ENCODE results near the gene FPGS. TPM values are rescaled to one million over a fixed set of nuclear protein-coding genes. Genes with fewer than 3 reads are reported as not detected.

FPGS gene
- total and polyA plus RNA-seq, 2 of the 4 experiments (the other 2 are of a cell fraction): 43.9 to 75.7 TPM

- Histone ChIP-seq H3K4me3 (ENCODE audit: insufficient read depth, low read depth, low read length) (no peak overlapping the region), H3K79me1 (ENCODE audit: low read depth in 1 of 2, low read length in 2 of 2) (peaks cover 24 to 65% of the 10 kb centered on the region in 2 experiments), H3K4me2 (ENCODE audit: low read depth, low read length) (peak overlapping the region; percentile 66), H3K9me3 (ENCODE audit: control insufficient read depth, insufficient read depth, low read length) (no peaks in the 10 kb centered on the region), H2AK5ac (ENCODE audit: low read depth, low read length) (peak overlapping the region; percentile 98), H4K91ac (ENCODE audit: insufficient read depth, low read depth, low read length) (peak overlapping the region; percentile 85), H2BK5ac (ENCODE audit: low read depth, low read length, poor library complexity, severe bottlenecking) (peak overlapping the region; percentile 88), H3K18ac (ENCODE audit: low read depth, low read length) (peak overlapping the region; percentile 85), H3K9ac (ENCODE audit: low read depth, low read length) (peak overlapping the region; percentile 65), H3K27me3 (ENCODE audit: control insufficient read depth, insufficient read depth, low read length) (no peaks in the 10 kb centered on the region), H3K27ac (ENCODE audit: insufficient read depth, low read length) (peak overlapping the region; percentile 98), H3K14ac (replicated peaks; ENCODE audit: low read depth, low read length) (peak overlapping the region; percentile 91), H3K56ac (ENCODE audit: extremely low read depth, insufficient read depth, low read length) (peak overlapping the region; percentile 65), H3K23ac (ENCODE audit: low read depth, low read length) (peak overlapping the region; percentile 95), H2BK20ac (ENCODE audit: low read depth, low read length) (peak overlapping the region; percentile 92), H4K20me1 (ENCODE audit: insufficient read depth, low read length) (no peaks in the 10 kb centered on the region; the same call in 1 of the 2 replicates), H2BK120ac (ENCODE audit: low read depth, low read length) (peak overlapping the region; percentile 96), H4K5ac (ENCODE audit: low read depth, low read length) (peak overlapping the region; percentile 88), H3K4me1 (ENCODE audit: control insufficient read depth, insufficient read depth, low read length) (peaks cover 38% of the 10 kb centered on the region), H3K36me3 (ENCODE audit: control insufficient read depth, insufficient read depth, low read length) (peaks cover 5% of the 10 kb centered on the region; the same call in 1 of the 2 replicates), H2BK15ac (ENCODE audit: low read depth, low read length) (peak overlapping the region; percentile 88; the same call in 1 of the 3 replicates), H3K9me1 (ENCODE audit: insufficient read depth, low read length) (peaks cover 33% of the 10 kb centered on the region), H2AK9ac (replicated peaks; ENCODE audit: low read depth, low read length, poor library complexity) (peak overlapping the region; percentile 90), H4K8ac (ENCODE audit: low read depth in 2 of 2, low read length in 2 of 2) (peak overlapping the region; percentile 72 to 92), H2AFZ (replicated peaks; ENCODE audit: low read length, poor library complexity) (peak overlapping the region; percentile 82), H3K4ac (ENCODE audit: low read depth, low read length) (peak overlapping the region; percentile 90)
- in situ Hi-C loops (cut with MboI; ENCODE audit: low sequenced_read_pairs): no loop called here
- dilution Hi-C loops (cut with HindIII; ENCODE audit: low sequenced_read_pairs, unreplicated experiment): no loop called here
- 57% methylated on average over 2 of the region's 17 CpGs; no CpG with 5 or more reads in 1 of the 2 experiments for WGBS, 2 experiments (ENCODE audit: extremely low coverage in 2 of 2, insufficient read length in 1 of 2)
- no TSS peak for BruUV-seq (replicated peaks)
- DNase-seq (peak; percentile 81), ATAC-seq (ENCODE audit: low read depth) (peak; percentile 41)
- POLR2A ChIA-PET (ENCODE audit: unreplicated experiment): interaction anchor here (0.6 kb wide), 1 partner anchor 572 kb away, joined by 3 read pairs; no protein-coding TSS in a partner anchor
- TF ChIP-seq USF2 (IDR thresholded peaks at IDR 0.05; ENCODE audit: low read depth, low read length) (no peak), MAZ (IDR thresholded peaks at IDR 0.05; ENCODE audit: borderline replicate concordance, low read depth, low read length) (peak; percentile 88), RFX5 (IDR thresholded peaks at IDR 0.05; ENCODE audit: low read depth, low read length) (no peak), BHLHE40 (IDR thresholded peaks at IDR 0.05; ENCODE audit: low read depth, low read length) (no peak), RCOR1 (IDR thresholded peaks at IDR 0.05; ENCODE audit: insufficient replicate concordance, low read length) (no peak), ELK1 (IDR thresholded peaks at IDR 0.05; ENCODE audit: borderline replicate concordance, low read depth, low read length) (no peak), NFE2L2 (IDR thresholded peaks at IDR 0.05; ENCODE audit: low read depth, low read length) (no peak), FOS (IDR thresholded peaks at IDR 0.05; ENCODE audit: low read depth, low read length) (peak; percentile 91), MAFK (IDR thresholded peaks at IDR 0.05; ENCODE audit: low read depth, low read length) (peak; percentile 25; the same call in 1 of the 2 replicates), RAD21 (IDR thresholded peaks at IDR 0.05; ENCODE audit: low read length) (no peak; the same call in 1 of the 2 replicates), CHD1 (IDR thresholded peaks at IDR 0.05; ENCODE audit: low read depth, low read length) (no peak), CEBPB (IDR thresholded peaks at IDR 0.05; ENCODE audit: low read depth, low read length) (no peak), SMC3 (IDR thresholded peaks at IDR 0.05; ENCODE audit: low read depth, low read length) (no peak)
- intact Hi-C loops (cut with micrococcal nuclease): loop anchor here (5.0 kb wide), 1 partner anchor 81 kb away; the partner anchor contains the start of gene ST6GALNAC4
- CTCF ChIA-PET: no interaction called here
Observed at GRCh38 chr9:127835991-127836516, 33.4 kb downstream of the FPGS start.
